Gastroesophageal sphincter (tissue), 4 donors: ENCODE results near the gene ATP6V0D1. TPM values are rescaled to one million over a fixed set of nuclear protein-coding genes. Genes with fewer than 3 reads are reported as not detected.

Experiments used
- ATAC-seq: fragments of 150-250 bp; one replicate; pipeline ENCODE4 v1.9.1; 2016; ENCODE audit warnings: mild to moderate bottlenecking, moderate library complexity
- H3K27ac ChIP-seq, 4 donors: fragments of 200-600 bp; sonication (generic) in 3 of 4; 1 replicate in 3 of 4; 2 replicates in 1 of 4; pipeline ENCODE4 v1.5.1; 2016 to 2019
- H3K27me3 ChIP-seq: fragments of 200-600 bp; sonication (generic); one replicate; pipeline ENCODE4 v1.5.1; 2019
- H3K36me3 ChIP-seq, 2 donors: fragments of 200-600 bp; sonication (generic); one replicate each; pipeline ENCODE4 v1.5.1; 2019; ENCODE audit warnings: control low read depth in 1 of 2
- H3K4me1 ChIP-seq, 3 donors: fragments of 200-600 bp; sonication (generic); 1 replicate in 2 of 3; 2 replicates in 1 of 3; pipeline ENCODE4 v1.5.1; 2016 to 2019; ENCODE audit warnings: control low read depth in 2 of 3
- H3K4me3 ChIP-seq, 2 donors: fragments of 200-600 bp; sonication (generic); one replicate each; pipeline ENCODE4 v1.5.1; 2019; ENCODE audit warnings: mild to moderate bottlenecking in 1 of 2, moderate library complexity in 1 of 2
- H3K9me3 ChIP-seq, 3 donors: fragments of 200-600 bp; sonication (generic); one replicate each; pipeline ENCODE4 v1.5.1; 2017 to 2019; ENCODE audit warnings: control low read depth in 2 of 3
- EP300 ChIP-seq: sonication (generic); formaldehyde crosslinking; IDR thresholded peaks from one replicate; pipeline ENCODE4 v1.6.1; 2017; ENCODE audit warnings: antibody characterized with exemption, mild to moderate bottlenecking
- POLR2A ChIP-seq, 2 donors: fragments of 450-650 bp; IDR thresholded peaks; one replicate each; pipeline ENCODE4 v1.6.1; 2017; ENCODE audit warnings: antibody characterized with exemption in 2 of 2, mild to moderate bottlenecking in 2 of 2, moderate library complexity in 1 of 2
- POLR2AphosphoS5 ChIP-seq: sonication (generic); formaldehyde crosslinking; IDR thresholded peaks from one replicate; pipeline ENCODE4 v1.6.1; 2017; ENCODE audit warnings: antibody characterized with exemption
- WGBS, 2 donors: methylation state at CpG; one replicate each; pipeline ENCODE4 v1.1.5; 2018; ENCODE audit warnings: low coverage in 1 of 2; 5-methylcytosine and 5-hydroxymethylcytosine counted together
- total RNA-seq, 4 donors: library from RNA; depleted of rRNA; stranded (reverse); fragments of >200 nt; gene quantifications; one replicate each; pipeline ENCODE4 v1.1.0, GENCODE V29; 2016
- TF ChIP-seq, protein P1 (sequence below), 4 experiments: fragments of 200-600 bp in 2 of 4; fragments of 450-650 bp in 2 of 4; sonication (generic) in 1 of 4; IDR thresholded peaks; one replicate each; pipeline ENCODE4 v1.5.1; 2017 to 2019; ENCODE audit warnings: antibody characterized with exemption in 4 of 4, mild to moderate bottlenecking in 2 of 4, moderate library complexity in 2 of 4

The ATP6V0D1 gene
- total RNA-seq, 4 donors from 2014 or later, result 94.2 to 145 (median 110) TPM

DNA sequence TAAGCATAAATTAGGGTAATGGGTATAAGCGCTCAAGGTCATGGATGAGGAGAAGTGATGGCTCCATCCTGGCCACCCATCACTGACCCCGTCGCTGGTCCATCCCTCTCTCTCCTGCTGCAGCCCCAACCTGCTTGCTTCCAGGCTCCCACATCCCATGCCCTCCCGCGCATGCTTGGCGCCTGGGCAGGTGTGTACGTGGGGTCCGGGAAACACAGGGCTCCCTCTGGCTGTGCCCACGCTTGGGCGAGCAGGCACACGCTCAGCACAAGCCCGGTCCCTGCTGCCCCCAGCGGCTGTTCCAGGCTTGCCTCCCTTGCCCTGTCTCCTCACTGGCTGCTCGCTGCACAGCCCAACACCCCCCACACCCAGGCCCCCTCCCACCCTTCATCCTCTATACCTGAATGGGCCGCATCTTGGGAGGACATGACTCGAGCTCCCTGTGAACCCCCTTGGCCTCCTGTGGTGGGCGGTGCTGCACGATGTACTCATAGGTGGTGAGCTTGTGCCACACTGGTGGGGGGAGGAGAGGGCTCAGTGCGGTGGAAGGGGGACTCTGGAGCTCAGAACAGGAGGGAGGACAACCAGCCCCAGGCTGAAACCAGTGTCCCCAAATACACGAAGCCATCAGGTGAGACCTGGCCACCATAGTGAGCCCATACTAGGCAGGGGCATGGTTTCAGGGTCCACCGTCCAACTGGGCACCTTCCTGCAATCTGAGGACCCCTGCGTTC, 83.0 kb downstream of the ATP6V0D1 start:
- H3K4me1 ChIP-seq, result peaks cover 3 to 67% (median 41%) of the 10 kb centered on the region in 3 donors
- no peaks in the 10 kb centered on the region for H3K27me3 ChIP-seq
- no peak overlapping the region for H3K4me3 ChIP-seq
- no peaks in the 10 kb centered on the region for H3K36me3 ChIP-seq
- ATAC-seq, result no peak
- TF ChIP-seq POLR2AphosphoS5 (no peak), EP300 (no peak), POLR2A (IDR thresholded peaks at IDR 0.05) (no peak)
- TF ChIP-seq, protein P1, sequence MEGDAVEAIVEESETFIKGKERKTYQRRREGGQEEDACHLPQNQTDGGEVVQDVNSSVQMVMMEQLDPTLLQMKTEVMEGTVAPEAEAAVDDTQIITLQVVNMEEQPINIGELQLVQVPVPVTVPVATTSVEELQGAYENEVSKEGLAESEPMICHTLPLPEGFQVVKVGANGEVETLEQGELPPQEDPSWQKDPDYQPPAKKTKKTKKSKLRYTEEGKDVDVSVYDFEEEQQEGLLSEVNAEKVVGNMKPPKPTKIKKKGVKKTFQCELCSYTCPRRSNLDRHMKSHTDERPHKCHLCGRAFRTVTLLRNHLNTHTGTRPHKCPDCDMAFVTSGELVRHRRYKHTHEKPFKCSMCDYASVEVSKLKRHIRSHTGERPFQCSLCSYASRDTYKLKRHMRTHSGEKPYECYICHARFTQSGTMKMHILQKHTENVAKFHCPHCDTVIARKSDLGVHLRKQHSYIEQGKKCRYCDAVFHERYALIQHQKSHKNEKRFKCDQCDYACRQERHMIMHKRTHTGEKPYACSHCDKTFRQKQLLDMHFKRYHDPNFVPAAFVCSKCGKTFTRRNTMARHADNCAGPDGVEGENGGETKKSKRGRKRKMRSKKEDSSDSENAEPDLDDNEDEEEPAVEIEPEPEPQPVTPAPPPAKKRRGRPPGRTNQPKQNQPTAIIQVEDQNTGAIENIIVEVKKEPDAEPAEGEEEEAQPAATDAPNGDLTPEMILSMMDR (IDR thresholded peaks at IDR 0.05), result no peak
- WGBS, 2 donors, result 89 to 100% methylated on average over 1 to 3 of the region's 22 CpGs
- no peaks in the 10 kb centered on the region for H3K9me3 ChIP-seq
- H3K27ac ChIP-seq, result peak overlapping the region in 3 of 4 donors; percentile 87 to 89 (median 88)

DNA sequence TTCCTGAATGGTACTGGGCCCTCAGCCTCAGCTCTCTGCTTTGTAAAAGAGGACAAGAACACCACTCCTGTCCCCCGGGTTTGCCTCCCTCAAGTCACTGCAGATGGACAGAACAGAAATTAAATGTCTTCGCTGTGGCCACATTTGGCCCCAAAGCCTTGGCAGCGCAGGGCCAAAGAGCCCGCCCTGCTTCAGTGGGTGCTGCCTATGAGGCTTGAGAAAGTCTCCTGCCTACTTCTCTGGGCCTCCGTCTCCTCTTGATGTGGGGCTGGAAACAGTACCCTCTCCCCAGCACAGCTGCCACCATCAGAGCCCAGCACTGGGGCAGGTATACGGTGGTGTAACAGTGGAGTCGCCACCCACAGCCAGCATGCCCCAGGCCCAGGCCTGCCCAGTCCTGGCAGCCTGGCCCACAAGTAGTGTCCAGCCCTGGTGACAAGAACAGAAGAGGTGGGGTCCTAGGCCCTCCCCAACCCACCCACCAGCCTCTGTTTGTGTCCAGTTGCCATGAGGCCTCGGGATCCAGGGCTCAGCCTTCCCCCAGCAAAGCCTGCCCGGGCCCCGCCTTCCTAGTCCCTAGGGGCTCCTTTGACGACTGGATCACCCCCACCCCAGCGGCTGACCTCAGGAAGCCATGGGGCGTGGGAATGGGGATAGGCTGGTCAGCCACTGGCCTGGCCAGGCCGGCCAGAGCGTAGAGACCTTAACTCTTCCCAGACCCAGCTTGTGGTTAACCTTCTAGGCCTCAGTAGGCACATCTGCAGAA, 83.7 kb downstream of the ATP6V0D1 start:
- peaks cover 3 to 74% (median 48%) of the 10 kb centered on the region in 3 donors for H3K4me1 ChIP-seq
- H3K27ac ChIP-seq, result peak overlapping the region in 3 of 4 donors; percentile 87 to 89 (median 88)
- no peaks in the 10 kb centered on the region for H3K9me3 ChIP-seq
- ATAC-seq, result no peak
- no peaks in the 10 kb centered on the region for H3K27me3 ChIP-seq
- no peaks in the 10 kb centered on the region for H3K36me3 ChIP-seq
- no peak overlapping the region for H3K4me3 ChIP-seq
- WGBS, 2 donors, result 77% methylated on average over 6 of the region's 15 CpGs; no CpG with 5 or more reads in 1 of the 2 donors
- TF ChIP-seq POLR2AphosphoS5 (no peak), POLR2A (IDR thresholded peaks at IDR 0.05) (no peak), EP300 (no peak)
- TF ChIP-seq, protein P1 (IDR thresholded peaks at IDR 0.05), result no peak

DNA sequence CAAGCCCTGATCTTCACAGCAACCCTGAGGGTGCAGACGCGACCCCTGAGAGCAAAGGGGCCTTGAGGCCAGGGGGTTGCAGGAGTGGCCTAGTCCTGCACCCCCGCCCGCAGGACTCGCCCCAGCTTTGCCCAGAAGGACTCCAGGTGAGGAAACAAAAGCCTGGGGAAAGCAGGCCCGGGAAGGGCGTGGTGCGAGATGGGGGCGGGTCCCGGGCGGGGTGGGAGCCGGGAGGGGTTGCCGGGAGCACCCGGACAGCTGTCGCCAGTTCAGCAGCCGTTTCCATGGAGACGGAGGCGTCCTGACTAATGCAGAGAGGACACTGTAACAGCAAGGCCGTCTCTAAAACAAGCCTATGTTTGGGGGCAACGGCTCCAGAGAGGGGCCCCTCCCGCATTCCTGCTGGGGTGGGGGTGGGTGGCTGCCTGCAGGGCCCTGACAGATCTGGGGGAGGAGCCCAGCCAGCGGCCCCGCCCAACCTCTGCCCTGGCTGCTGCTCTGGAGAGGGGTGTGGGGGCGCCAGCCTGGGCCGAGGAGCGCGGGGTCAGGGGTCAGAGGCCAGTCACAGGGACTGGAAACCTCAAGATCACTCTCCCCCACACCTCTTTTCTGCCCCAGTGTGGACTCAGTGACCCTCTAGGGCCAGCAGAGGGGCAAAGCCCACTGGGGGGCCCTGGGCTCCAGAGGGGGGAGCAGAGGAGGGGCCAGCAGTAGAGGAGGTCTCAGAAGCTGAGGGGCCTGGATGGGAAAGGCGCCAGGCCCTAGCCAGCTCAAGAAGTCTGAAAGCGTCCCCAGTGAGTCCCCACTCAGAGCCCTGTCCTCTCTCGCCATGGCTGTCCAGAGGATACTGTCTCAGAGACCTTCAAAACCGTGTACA, 84.6 kb downstream of the ATP6V0D1 start:
- Histone ChIP-seq H3K27me3 (no peaks in the 10 kb centered on the region), H3K36me3 (no peaks in the 10 kb centered on the region), H3K27ac (peak overlapping the region in 3 of 4 donors; percentile 87 to 89 (median 88)), H3K9me3 (no peaks in the 10 kb centered on the region), H3K4me3 (peak overlapping the region in 1 of 2 donors; percentile 16), H3K4me1 (peaks cover 3 to 83% (median 56%) of the 10 kb centered on the region in 3 donors)
- 0 to 29% methylated on average over 1 to 7 of the region's 31 CpGs for WGBS, 2 donors
- no peak for TF ChIP-seq POLR2AphosphoS5
- TF ChIP-seq POLR2A (IDR thresholded peaks at IDR 0.05), result no peak
- TF ChIP-seq, protein P1 (IDR thresholded peaks at IDR 0.05), result no peak
- no peak for TF ChIP-seq EP300
- peak; percentile 35 for ATAC-seq

DNA sequence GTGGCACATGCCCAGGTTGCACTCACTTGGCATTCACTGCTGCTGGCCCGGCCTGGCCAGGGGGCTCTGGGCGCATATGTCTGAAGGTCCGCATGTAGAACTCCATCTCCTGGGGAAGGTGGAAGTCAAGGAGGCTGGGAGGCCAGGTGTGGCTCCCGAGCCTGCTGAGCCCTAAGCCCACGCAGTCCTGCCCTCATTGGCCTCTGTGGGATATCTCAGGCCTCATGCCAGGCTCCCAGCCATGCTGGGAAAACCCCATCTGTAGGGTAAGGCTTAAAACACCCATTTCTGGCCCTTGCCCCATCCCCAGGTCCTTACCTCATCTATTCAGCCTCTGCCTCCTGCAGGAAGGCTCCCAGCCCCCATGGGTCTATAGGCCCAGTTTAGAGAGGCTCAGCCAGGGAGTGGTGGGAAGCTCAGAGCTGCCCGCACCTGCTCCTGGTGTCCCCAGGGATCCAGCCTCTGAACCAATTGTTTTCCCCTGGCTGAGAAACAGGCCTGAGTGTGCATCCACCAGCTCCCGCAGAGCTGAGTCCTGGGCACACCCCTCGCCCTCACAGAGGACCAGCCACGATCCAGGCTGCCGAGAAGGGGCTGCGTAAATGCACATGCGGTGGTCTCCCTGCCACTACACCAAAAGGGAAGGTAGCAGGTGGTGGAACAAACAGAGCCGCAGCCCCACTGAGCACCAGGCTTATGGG, 85.3 kb downstream of the ATP6V0D1 start:
- no peak for TF ChIP-seq POLR2AphosphoS5
- TF ChIP-seq POLR2A (IDR thresholded peaks at IDR 0.05), result no peak
- no peak for TF ChIP-seq EP300
- TF ChIP-seq, protein P1 (IDR thresholded peaks at IDR 0.05), result no peak
- H3K4me1 ChIP-seq, result peaks cover 3 to 90% (median 64%) of the 10 kb centered on the region in 3 donors
- no peaks in the 10 kb centered on the region for H3K36me3 ChIP-seq
- 40% methylated on average over 1 of the region's 13 CpGs; no CpG with 5 or more reads in 1 of the 2 donors for WGBS, 2 donors
- ATAC-seq, result no peak
- H3K4me3 ChIP-seq, result peak overlapping the region in 1 of 2 donors; percentile 16
- no peaks in the 10 kb centered on the region for H3K9me3 ChIP-seq
- H3K27me3 ChIP-seq, result no peaks in the 10 kb centered on the region
- H3K27ac ChIP-seq, result peak overlapping the region in 3 of 4 donors; percentile 87 to 89 (median 88)
